HepG2 (cell line): ENCODE data around the gene UQCR10. TPM values are rescaled to one million over a fixed set of nuclear protein-coding genes. Genes with fewer than 3 reads are reported as not detected.

Source experiments
- ATAC-seq: fragments of 200-7000 bp; cut with Tn5 transposase; 3 replicates; pipeline ENCODE4 v1.9.1; 2020; ENCODE audit warnings: mild to moderate bottlenecking, moderate library complexity
- BruUV-seq: library from RNA; stranded (reverse); fragments of 400-500 nt; replicated peaks from 2 replicates; lab custom pipeline; 2021; lab: Mats Ljungman, UMichigan
- CTCF ChIA-PET: fragments of 300-600 bp; formaldehyde crosslinking; extraction: SDS; loops from one replicate; lab custom pipeline; 2021; ENCODE audit warnings: low total read pairs, inconsistent platforms, low intra/inter-chr PET ratio; lab: Yijun Ruan, JAX
- POLR2A ChIA-PET: fragments of 350-600 bp; sonication (Branson Sonifier 250); formaldehyde crosslinking; loops from one replicate; lab custom pipeline; 2020; ENCODE audit warnings: antibody characterized with exemption, inconsistent platforms; lab: Yijun Ruan, JAX
- DNase-seq: peaks from one replicate; pipeline ENCODE4 v3.0.0-alpha.2; 2015; ENCODE audit warnings: low spot score
- FAIRE-seq: peaks from 3 replicates; lab custom pipeline; 2011; peaks lifted over from hg19 to GRCh38; lab: Jason Lieb, UNC
- H2AFZ ChIP-seq: one replicate; pipeline ENCODE4 v1.6.1; 2011; ENCODE audit warnings: low read length, inconsistent platforms
- H3K27ac ChIP-seq: fragments of 300-600 bp; 3 replicates; pipeline ENCODE4 v1.8.0; 2011; ENCODE audit warnings: mixed run types, mild to moderate bottlenecking, mixed read lengths, low read length, inconsistent platforms; ENCODE audit not compliant: insufficient read depth; ENCODE audit errors: extremely low read length
- H3K27me3 ChIP-seq, 2 experiments: fragments of 200-600 bp in 1 of 2; 2 replicates in 1 of 2; 3 replicates in 1 of 2; pipeline versions ENCODE4 v1.6.0 to v1.8.0; 2011; ENCODE audit warnings: low read length in 2 of 2, mild to moderate bottlenecking in 2 of 2, moderate library complexity in 2 of 2, inconsistent platforms in 1 of 2; ENCODE audit not compliant: insufficient read depth in 2 of 2, control insufficient read depth in 1 of 2
- H3K36me3 ChIP-seq, 2 experiments: fragments of 200-600 bp in 1 of 2; replicated peaks in 1 of 2; 2 replicates in 1 of 2; 3 replicates in 1 of 2; pipeline versions ENCODE4 v1.5.1 to v1.8.0; 2011; ENCODE audit warnings: low read length in 2 of 2, inconsistent platforms in 1 of 2; ENCODE audit not compliant: insufficient read depth in 2 of 2, control insufficient read depth in 1 of 2
- H3K4me1 ChIP-seq: 2 replicates; pipeline ENCODE4 v1.5.1; 2012; ENCODE audit warnings: low read length, inconsistent platforms; ENCODE audit not compliant: insufficient read depth
- H3K4me2 ChIP-seq: 2 replicates; pipeline ENCODE4 v1.6.0; 2011; ENCODE audit warnings: low read depth, low read length, inconsistent platforms
- H3K4me3 ChIP-seq, 3 experiments: fragments of 200-600 bp in 1 of 3; sonication (generic), shearing (Covaris generic) in 1 of 3; replicated peaks in 1 of 3; 2 replicates each; pipeline ENCODE4 v1.5.1; 2011 to 2016; ENCODE audit warnings: low read length in 3 of 3, inconsistent platforms in 2 of 3, low read depth in 2 of 3, mild to moderate bottlenecking in 2 of 3, control low read depth in 1 of 3, mixed read lengths in 1 of 3; ENCODE audit not compliant: insufficient read depth in 1 of 3
- H3K79me2 ChIP-seq: one replicate; pipeline ENCODE4 v1.6.1; 2011; ENCODE audit warnings: low read length, inconsistent platforms; ENCODE audit not compliant: insufficient read depth
- H3K9ac ChIP-seq: 2 replicates; pipeline ENCODE4 v1.6.0; 2011; ENCODE audit warnings: mild to moderate bottlenecking, low read depth, low read length, inconsistent platforms; ENCODE audit not compliant: insufficient read depth
- H3K9me3 ChIP-seq: 2 replicates; pipeline ENCODE4 v1.5.1; 2012; ENCODE audit warnings: mild to moderate bottlenecking, low read length
- H4K20me1 ChIP-seq: 2 replicates; pipeline ENCODE4 v1.6.0; 2011; ENCODE audit warnings: inconsistent platforms, mild to moderate bottlenecking, low read length, moderate library complexity; ENCODE audit not compliant: insufficient read depth
- ADNP ChIP-seq: sonication (generic); formaldehyde crosslinking; IDR thresholded peaks from 2 replicates; pipeline ENCODE4 v1.4.0; 2020; ENCODE audit warnings: missing genetic modification reagents
- ATAD3A ChIP-seq: sonication (generic); formaldehyde crosslinking; IDR thresholded peaks from 2 replicates; pipeline ENCODE4 v1.4.0; 2020; ENCODE audit warnings: missing genetic modification reagents
- ELF4 ChIP-seq: sonication (generic); formaldehyde crosslinking; IDR thresholded peaks from 2 replicates; pipeline ENCODE4 v1.5.0; 2020; ENCODE audit warnings: missing genetic modification reagents, mild to moderate bottlenecking, moderate library complexity, borderline replicate concordance
- ETV5 ChIP-seq: IDR thresholded peaks from 2 replicates; pipeline ENCODE4 v1.6.1; 2018; ENCODE audit warnings: missing biosample characterization, missing genetic modification reagents, inconsistent platforms, borderline replicate concordance
- GATAD1 ChIP-seq: IDR thresholded peaks from 2 replicates; pipeline ENCODE4 v1.6.1; 2016; ENCODE audit warnings: missing genetic modification reagents, missing compliant biosample characterization
- GATAD2A ChIP-seq: IDR thresholded peaks from 2 replicates; pipeline ENCODE4 v1.6.1; 2016
- POLR2G ChIP-seq: fragments of 200-400 bp; formaldehyde crosslinking; IDR thresholded peaks from 2 replicates; pipeline ENCODE4 v1.6.1; 2018; ENCODE audit warnings: mild to moderate bottlenecking, low read depth, low read length, moderate library complexity
- RCOR2 ChIP-seq: IDR thresholded peaks from 2 replicates; pipeline ENCODE4 v1.6.1; 2016; ENCODE audit warnings: missing biosample characterization, missing genetic modification reagents
- REXO4 ChIP-seq: sonication (generic); formaldehyde crosslinking; IDR thresholded peaks from 2 replicates; pipeline ENCODE4 v1.8.0; 2022; ENCODE audit warnings: missing genetic modification reagents, mild to moderate bottlenecking, borderline replicate concordance
- RFX1 ChIP-seq: fragments of 450-650 bp; IDR thresholded peaks from 2 replicates; pipeline ENCODE4 v1.6.1; 2017
- SALL2 ChIP-seq: sonication (generic); formaldehyde crosslinking; IDR thresholded peaks from 2 replicates; pipeline ENCODE4 v1.8.1; 2023; ENCODE audit warnings: mild to moderate bottlenecking, missing genetic modification reagents, inconsistent platforms
- SMYD3 ChIP-seq: sonication (generic); formaldehyde crosslinking; IDR thresholded peaks from 2 replicates; pipeline ENCODE4 v1.8.1; 2023; ENCODE audit warnings: mild to moderate bottlenecking, missing genetic modification reagents
- SP140L ChIP-seq: sonication (generic); formaldehyde crosslinking; IDR thresholded peaks from 2 replicates; pipeline ENCODE4 v1.4.0; 2020; ENCODE audit warnings: missing genetic modification reagents, borderline replicate concordance
- TCF7L2 ChIP-seq: IDR thresholded peaks from 2 replicates; pipeline ENCODE4 v1.6.1; 2011; ENCODE audit warnings: mild to moderate bottlenecking, low read depth, low read length, moderate library complexity
- ZIK1 ChIP-seq: sonication (generic); formaldehyde crosslinking; IDR thresholded peaks from 2 replicates; pipeline ENCODE4 v1.5.0; 2020; ENCODE audit warnings: mild to moderate bottlenecking, low read depth, missing genetic modification reagents, borderline replicate concordance
- ZKSCAN1 ChIP-seq: fragments of 150-350 bp; IDR thresholded peaks from 2 replicates; pipeline ENCODE4 v1.6.1; 2014; ENCODE audit warnings: low read length
- ZNF232 ChIP-seq: sonication (generic); formaldehyde crosslinking; IDR thresholded peaks from 2 replicates; pipeline ENCODE4 v1.4.0; 2020; ENCODE audit warnings: missing genetic modification reagents, borderline replicate concordance
- ZNF839 ChIP-seq: sonication (generic); formaldehyde crosslinking; IDR thresholded peaks from 2 replicates; pipeline ENCODE4 v1.4.0; 2020; ENCODE audit warnings: missing genetic modification reagents, mild to moderate bottlenecking, borderline replicate concordance
- WGBS: methylation state at CpG from one replicate; pipeline ENCODE4 v1.1.6; 2017; ENCODE audit warnings: low lambda C conversion rate; 5-methylcytosine and 5-hydroxymethylcytosine counted together
- in situ Hi-C: cut with HindIII; loops from 2 replicates; pipeline ENCODE4 v1.10.0; 2017; ENCODE audit warnings: low pct_unique_long_range_greater_than_20kb; ENCODE audit not compliant: extremely low pct_ligation_motif_present
- intact Hi-C: fragments of 100-400 bp; cut with micrococcal nuclease; formaldehyde crosslinking; loops from one replicate; pipeline ENCODE4 v1.10.0; 2022; ENCODE audit not compliant: unreplicated experiment
- polyA plus RNA-seq, 8 experiments: library from polyadenylated mRNA; depleted of rRNA in 3 of 8; stranded (reverse) in 7 of 8; unstranded in 1 of 8; fragments of >200 nt; fragmentation: Illumina TruSeq in 4 of 8; extraction: Trizol in 4 of 8; gene quantifications; 2 replicates each; pipeline versions ENCODE4 v1.2.1 to v1.2.3, GENCODE V29; 2011 to 2016; ENCODE audit warnings: low read depth in 4 of 8, missing spikeins in 1 of 8, mixed read lengths in 1 of 8; ENCODE audit not compliant: insufficient read depth in 1 of 8
- total RNA-seq, 5 experiments: library from RNA; depleted of rRNA; stranded (reverse); fragments of >200 nt; fragmentation: Illumina TruSeq; extraction: Trizol; gene quantifications; 2 replicates each; pipeline ENCODE4 v1.2.3, GENCODE V29; 2016; ENCODE audit warnings: low read depth in 1 of 5
- TF ChIP-seq, protein P1 (sequence below): sonication (generic); formaldehyde crosslinking; IDR thresholded peaks from 2 replicates; pipeline ENCODE4 v1.8.1; 2023; ENCODE audit warnings: mild to moderate bottlenecking, moderate library complexity, missing genetic modification reagents
- TF ChIP-seq, protein P2 (sequence below): IDR thresholded peaks from 2 replicates; pipeline ENCODE4 v1.6.1; 2016; ENCODE audit warnings: missing genetic modification reagents, missing compliant biosample characterization
- TF ChIP-seq, protein P3 (sequence below): IDR thresholded peaks from 2 replicates; pipeline ENCODE4 v1.6.1; 2018; ENCODE audit warnings: missing genetic modification reagents
- TF ChIP-seq, protein P4 (sequence below): sonication (generic); formaldehyde crosslinking; IDR thresholded peaks from 2 replicates; pipeline ENCODE4 v1.4.0; 2020; ENCODE audit warnings: missing genetic modification reagents

UQCR10 gene
- total and polyA plus RNA-seq, 2 of the 13 experiments (the other 11 are each of a cell fraction or from before 2014, with no cell fraction given) = 225 to 232 TPM

DNA sequence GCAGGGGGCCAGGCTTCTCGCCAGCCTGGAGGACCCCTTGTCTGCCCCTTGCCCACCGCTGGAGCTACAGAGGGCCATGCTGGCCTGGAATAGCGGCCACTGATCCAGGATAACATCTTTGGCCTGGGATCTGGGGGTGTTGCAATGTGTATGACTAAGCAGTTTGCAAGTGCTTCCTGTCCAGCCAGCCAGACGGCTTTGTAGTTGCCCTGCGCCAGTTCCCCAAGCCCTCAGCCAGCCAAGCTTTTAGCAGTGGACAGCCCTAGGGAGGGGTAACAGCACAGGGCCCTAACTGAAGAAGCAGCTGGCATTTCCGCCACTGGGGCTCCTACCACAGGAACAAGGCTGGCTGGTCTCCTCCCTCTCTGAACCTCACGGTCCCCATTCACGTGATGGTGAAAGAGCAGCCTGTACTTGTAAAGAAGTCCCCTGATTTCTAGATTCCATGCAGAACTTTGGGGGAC, 32.1 kb downstream of the UQCR10 start:
- BruUV-seq = no TSS peak
- ChIA-PET CTCF (no interaction called here), POLR2A (interaction anchor here (0.7 to 3.1 kb wide), 9 partner anchors 12 to 202 kb away, joined by 3 to 17 read pairs (median 4); partner anchors contain the start of genes ASCC2, UQCR10 and ZMAT5)
- Histone ChIP-seq H3K4me3 (peak overlapping the region in 1 of 3 experiments; percentile 42; a peak in 1 of 6 replicates), H3K79me2 (no peaks in the 10 kb centered on the region), H3K36me3 (peaks cover 23 to 56% of the 10 kb centered on the region in 2 experiments), H3K4me2 (peak overlapping the region; percentile 41), H2AFZ (no peak overlapping the region), H4K20me1 (no peaks in the 10 kb centered on the region), H3K9ac (peak overlapping the region; percentile 59), H3K9me3 (no peaks in the 10 kb centered on the region), H3K4me1 (peaks cover 40% of the 10 kb centered on the region), H3K27ac (peak overlapping the region; percentile 74), H3K27me3 (no peaks in the 10 kb centered on the region)
- peak; percentile 90 for DNase-seq
- in situ Hi-C loops (no loop called here), intact Hi-C loops (no loop called here)
- 31% methylated on average over 3 of the region's 8 CpGs for WGBS
- peak; percentile 88 for FAIRE-seq
- peak; percentile 96 for ATAC-seq
- no peak for TF ChIP-seq SMYD3 (CRISPR knock-in tag)
- TF ChIP-seq ZIK1 = no peak
- no peak for TF ChIP-seq TCF7L2
- TF ChIP-seq, protein P1, sequence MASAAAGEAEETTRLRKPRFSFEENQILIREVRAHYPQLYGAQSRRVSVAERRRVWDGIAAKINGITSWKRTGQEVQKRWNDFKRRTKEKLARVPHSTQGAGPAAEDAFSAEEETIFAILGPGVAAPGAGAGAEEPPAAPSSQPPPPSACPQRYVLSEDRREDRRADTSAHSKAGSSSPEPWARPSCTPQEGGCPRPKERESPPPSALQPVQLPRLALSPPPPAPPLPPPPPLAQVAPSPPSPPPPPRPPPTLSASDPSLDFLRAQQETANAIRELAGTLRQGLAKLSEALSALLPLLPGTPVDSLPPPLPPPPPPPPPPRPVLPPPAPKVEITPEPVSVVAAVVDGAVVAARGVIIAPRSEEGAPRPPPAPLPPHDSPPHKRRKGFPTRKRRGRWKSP = no peak
- TF ChIP-seq RFX1 = no peak
- no peak for TF ChIP-seq ADNP (CRISPR knock-in tag)
- no peak for TF ChIP-seq ATAD3A (CRISPR knock-in tag)
- TF ChIP-seq, protein P2, sequence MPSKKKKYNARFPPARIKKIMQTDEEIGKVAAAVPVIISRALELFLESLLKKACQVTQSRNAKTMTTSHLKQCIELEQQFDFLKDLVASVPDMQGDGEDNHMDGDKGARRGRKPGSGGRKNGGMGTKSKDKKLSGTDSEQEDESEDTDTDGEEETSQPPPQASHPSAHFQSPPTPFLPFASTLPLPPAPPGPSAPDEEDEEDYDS (CRISPR knock-in tag) = no peak
- TF ChIP-seq, protein P3, sequence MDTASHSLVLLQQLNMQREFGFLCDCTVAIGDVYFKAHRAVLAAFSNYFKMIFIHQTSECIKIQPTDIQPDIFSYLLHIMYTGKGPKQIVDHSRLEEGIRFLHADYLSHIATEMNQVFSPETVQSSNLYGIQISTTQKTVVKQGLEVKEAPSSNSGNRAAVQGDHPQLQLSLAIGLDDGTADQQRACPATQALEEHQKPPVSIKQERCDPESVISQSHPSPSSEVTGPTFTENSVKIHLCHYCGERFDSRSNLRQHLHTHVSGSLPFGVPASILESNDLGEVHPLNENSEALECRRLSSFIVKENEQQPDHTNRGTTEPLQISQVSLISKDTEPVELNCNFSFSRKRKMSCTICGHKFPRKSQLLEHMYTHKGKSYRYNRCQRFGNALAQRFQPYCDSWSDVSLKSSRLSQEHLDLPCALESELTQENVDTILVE (CRISPR knock-in tag) = peak; percentile 55; the same call in 1 of the 2 replicates
- TF ChIP-seq GATAD1 = peak; percentile 49; the same call in 1 of the 2 replicates
- peak; percentile 70; the same call in 1 of the 2 replicates for TF ChIP-seq RCOR2 (CRISPR knock-in tag)
- TF ChIP-seq SP140L (CRISPR knock-in tag) = no peak
- no peak for TF ChIP-seq ZNF839 (CRISPR knock-in tag)
- no peak for TF ChIP-seq SALL2 (CRISPR knock-in tag)
- TF ChIP-seq, protein P4, sequence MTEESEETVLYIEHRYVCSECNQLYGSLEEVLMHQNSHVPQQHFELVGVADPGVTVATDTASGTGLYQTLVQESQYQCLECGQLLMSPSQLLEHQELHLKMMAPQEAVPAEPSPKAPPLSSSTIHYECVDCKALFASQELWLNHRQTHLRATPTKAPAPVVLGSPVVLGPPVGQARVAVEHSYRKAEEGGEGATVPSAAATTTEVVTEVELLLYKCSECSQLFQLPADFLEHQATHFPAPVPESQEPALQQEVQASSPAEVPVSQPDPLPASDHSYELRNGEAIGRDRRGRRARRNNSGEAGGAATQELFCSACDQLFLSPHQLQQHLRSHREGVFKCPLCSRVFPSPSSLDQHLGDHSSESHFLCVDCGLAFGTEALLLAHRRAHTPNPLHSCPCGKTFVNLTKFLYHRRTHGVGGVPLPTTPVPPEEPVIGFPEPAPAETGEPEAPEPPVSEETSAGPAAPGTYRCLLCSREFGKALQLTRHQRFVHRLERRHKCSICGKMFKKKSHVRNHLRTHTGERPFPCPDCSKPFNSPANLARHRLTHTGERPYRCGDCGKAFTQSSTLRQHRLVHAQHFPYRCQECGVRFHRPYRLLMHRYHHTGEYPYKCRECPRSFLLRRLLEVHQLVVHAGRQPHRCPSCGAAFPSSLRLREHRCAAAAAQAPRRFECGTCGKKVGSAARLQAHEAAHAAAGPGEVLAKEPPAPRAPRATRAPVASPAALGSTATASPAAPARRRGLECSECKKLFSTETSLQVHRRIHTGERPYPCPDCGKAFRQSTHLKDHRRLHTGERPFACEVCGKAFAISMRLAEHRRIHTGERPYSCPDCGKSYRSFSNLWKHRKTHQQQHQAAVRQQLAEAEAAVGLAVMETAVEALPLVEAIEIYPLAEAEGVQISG = 0 out of 2 replicates have a peak, but pooled peaks have one; percentile 13
- no peak for TF ChIP-seq ZKSCAN1
- TF ChIP-seq ELF4 = no peak
- TF ChIP-seq ZNF232 = no peak
- no peak for TF ChIP-seq REXO4
- TF ChIP-seq GATAD2A (CRISPR knock-in tag) = peak; percentile 86
- TF ChIP-seq ETV5 (CRISPR knock-in tag) = peak; percentile 91
- peak; percentile 58; the same call in 1 of the 2 replicates for TF ChIP-seq POLR2G
